Left ventricle myocardium superior (tissue), 1 donor: Measurements from ENCODE around the gene MRPL9. TPM values are rescaled to one million over a fixed set of nuclear protein-coding genes. Genes with fewer than 3 reads are reported as not detected.
"Not testable (repeated sequence)": the region's sequence is repeated elsewhere in the genome, so short reads cannot be mapped to it uniquely, and the experiment has no call there.

Experiments
- ATAC-seq: fragments of 200-7000 bp; cut with Tn5 transposase; one replicate; pipeline ENCODE4 v1.9.1; 2020; ENCODE audit warnings: mild to moderate bottlenecking, moderate library complexity
- DNase-seq: peaks from one replicate; pipeline ENCODE4 v3.0.0-alpha.2; 2020
- intact Hi-C: fragments of 100-400 bp; cut with micrococcal nuclease; formaldehyde crosslinking; loops from one replicate; pipeline ENCODE4 v1.11.0; 2022
- total RNA-seq: library from RNA; stranded (reverse); fragmentation: NEBNext Ultra II Directional; extraction: Animal tissue kit (Norgen Biotek cat#: 25700); gene quantifications from one replicate; pipeline ENCODE4 v1.2.1, GENCODE V29; 2021
- donor health status: DM: no; HTN: yes; CAD: no; lungs with severe emphysema.

Gene MRPL9
- total RNA-seq, 1 donor from 2014 or later = 42.7 TPM

- ATAC-seq (no peak), DNase-seq (no peak)
- intact Hi-C loops = no loop called here
Observed at GRCh38 chr1:151741516-151741915, 21.8 kb downstream of the MRPL9 start.

- no peak for DNase-seq
- ATAC-seq = no peak
- intact Hi-C loops = loop anchor here (5.0 to 10.0 kb wide), 3 partner anchors 47 to 205 kb away; no protein-coding TSS in a partner anchor
Observed at GRCh38 chr1:151739590-151740355, 23.5 kb downstream of the MRPL9 start.

- intact Hi-C loops = loop anchor here (5.0 to 10.0 kb wide), 3 partner anchors 45 to 203 kb away; no protein-coding TSS in a partner anchor
- no peak for ATAC-seq
- DNase-seq = no peak
Observed at GRCh38 chr1:151737479-151737878, 25.8 kb downstream of the MRPL9 start.

- ATAC-seq (no peak), DNase-seq (no peak)
- intact Hi-C loops = loop anchor here (5.0 to 10.0 kb wide), 3 partner anchors 45 to 202 kb away; no protein-coding TSS in a partner anchor
Observed at GRCh38 chr1:151737026-151737425, 26.3 kb downstream of the MRPL9 start.

GRCh38 chr1:151733995-151734394 is 29.3 kb downstream of the MRPL9 start:
- not testable (repeated sequence) for ATAC-seq, DNase-seq
- intact Hi-C loops = loop anchor here (10.0 kb wide), 2 partner anchors 139 to 199 kb away; no protein-coding TSS in a partner anchor

- intact Hi-C loops = loop anchor here (10.0 kb wide), 2 partner anchors 138 to 198 kb away; no protein-coding TSS in a partner anchor
- DNase-seq (no peak), ATAC-seq (no peak)
Observed at GRCh38 chr1:151733126-151733525, 30.2 kb downstream of the MRPL9 start.

GRCh38 chr1:151729966-151730291 is 33.4 kb downstream of the MRPL9 start:
- intact Hi-C loops = loop anchor here (10.0 kb wide), 3 partner anchors 135 to 285 kb away; no protein-coding TSS in a partner anchor
- DNase-seq (no peak), ATAC-seq (no peak)

- intact Hi-C loops = loop anchor here (10.0 kb wide), 1 partner anchor 285 kb away; no protein-coding TSS in a partner anchor
- DNase-seq (no peak), ATAC-seq (no peak)
Observed at GRCh38 chr1:151729157-151729965, 33.9 kb downstream of the MRPL9 start.

- ATAC-seq (peak; percentile 91), DNase-seq (no peak)
- intact Hi-C loops = loop anchor here (10.0 kb wide), 1 partner anchor 284 kb away; no protein-coding TSS in a partner anchor
Observed at GRCh38 chr1:151728151-151729054, 34.9 kb downstream of the MRPL9 start.

- intact Hi-C loops = loop anchor here (10.0 kb wide), 1 partner anchor 279 kb away; no protein-coding TSS in a partner anchor
- DNase-seq (no peak), ATAC-seq (no peak)
Observed at GRCh38 chr1:151723726-151724370, 39.4 kb downstream of the MRPL9 start.

- intact Hi-C loops = loop anchor here (10.0 kb wide), 1 partner anchor 277 kb away; no protein-coding TSS in a partner anchor
- ATAC-seq (no peak), DNase-seq (no peak)
Observed at GRCh38 chr1:151721788-151722510, 41.3 kb downstream of the MRPL9 start.

GRCh38 chr1:151720974-151721787 is 42.1 kb downstream of the MRPL9 start, which contains the start of gene RIIAD1:
TSS of gene RIIAD1 (plus strand) at chr1:151721522. CDS start at chr1:151721537, 15 bp downstream.
- DNase-seq = peak; percentile 65
- ATAC-seq = peak; percentile 84
- intact Hi-C loops = loop anchor here (10.0 kb wide), 1 partner anchor 276 kb away; no protein-coding TSS in a partner anchor

GRCh38 chr1:151720554-151720953 is 42.7 kb downstream of the MRPL9 start:
- ATAC-seq = peak; percentile 72
- intact Hi-C loops = loop anchor here (10.0 kb wide), 1 partner anchor 276 kb away; no protein-coding TSS in a partner anchor
- DNase-seq = no peak

GRCh38 chr1:151720125-151720524 is 43.2 kb downstream of the MRPL9 start:
- intact Hi-C loops = loop anchor here (10.0 kb wide), 1 partner anchor 275 kb away; no protein-coding TSS in a partner anchor
- no peak for ATAC-seq
- no peak for DNase-seq

GRCh38 chr1:151718666-151719065 is 44.6 kb downstream of the MRPL9 start:
- intact Hi-C loops = no loop called here
- DNase-seq (no peak), ATAC-seq (no peak)

- ATAC-seq = peak; percentile 80
- intact Hi-C loops = no loop called here
- DNase-seq = no peak
Observed at GRCh38 chr1:151718011-151718431, 45.3 kb downstream of the MRPL9 start.
